ENCODE results near the gene P2RY2. TPM values are rescaled to one million over a fixed set of nuclear protein-coding genes. Genes with fewer than 3 reads are reported as not detected.

P2RY2 gene
- polyA plus RNA-seq, 1 of the 3 experiments (the other 2 are of a cell fraction) = 0.12 TPM

DNA sequence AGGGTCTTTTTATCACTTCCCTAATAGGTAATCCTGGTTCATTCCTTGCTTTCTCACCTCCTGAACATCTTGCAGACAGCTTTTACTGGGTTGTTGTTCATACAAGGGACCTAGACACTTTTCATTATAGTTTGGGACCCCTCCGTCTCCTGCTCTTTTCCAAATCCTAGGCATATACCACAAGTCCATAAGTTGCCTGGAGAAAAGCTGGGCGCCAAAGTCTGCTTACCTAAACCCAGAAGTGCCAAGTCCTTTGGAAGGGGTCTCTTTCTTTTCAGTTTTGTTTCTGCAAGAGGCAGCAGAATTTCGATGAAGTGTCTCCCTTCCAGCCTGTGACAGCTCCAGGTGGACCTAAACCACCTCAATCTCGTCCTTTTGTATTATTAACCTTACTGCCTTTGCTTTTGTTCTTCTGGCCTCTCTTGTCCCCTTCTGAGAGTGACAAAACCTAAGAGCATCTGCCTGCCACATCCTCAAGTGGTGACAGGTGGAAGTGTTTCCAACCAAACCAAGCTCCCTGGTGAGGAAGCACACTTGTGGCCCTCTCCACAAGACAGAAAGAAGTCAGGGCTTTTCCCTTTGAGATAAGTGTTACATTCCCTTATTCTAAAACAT is 34.6 kb downstream of the P2RY2 start:
- POLR2A ChIA-PET = no interaction called here
- no peak overlapping the region for H3K27ac ChIP-seq (ENCODE audit: low read depth in 2 of 2, low read length in 1 of 2)
- H3K4me1 ChIP-seq (ENCODE audit: control insufficient read depth in 1 of 2, insufficient read depth in 2 of 2, low read depth in 1 of 2, low read length in 1 of 2) = peaks cover 2 to 7% of the 10 kb centered on the region in 2 experiments; a peak in 3 of 4 replicates
- WGBS (ENCODE audit: low lambda C conversion rate) = 85% methylated on average over 4 of the region's 4 CpGs
- no peaks in the 10 kb centered on the region for H3K79me2 ChIP-seq (ENCODE audit: insufficient read depth)
- H3K9ac ChIP-seq = no peak overlapping the region
- no peaks in the 10 kb centered on the region for H4K20me1 ChIP-seq (ENCODE audit: insufficient read depth)
- peak overlapping the region; percentile 47; the same call in 1 of the 2 replicates for H2AFZ ChIP-seq (ENCODE audit: low read depth)
- no peak overlapping the region for H3K4me3 ChIP-seq (ENCODE audit: low read depth in 2 of 2, low read length in 1 of 2)
- H3K4me2 ChIP-seq = no peak overlapping the region
- H3K9me2 ChIP-seq = no peaks in the 10 kb centered on the region
- H3K27me3 ChIP-seq (ENCODE audit: insufficient read depth) = no peaks in the 10 kb centered on the region
- H3K36me3 ChIP-seq (replicated peaks in 1 of 2; ENCODE audit: control insufficient read depth in 1 of 2, insufficient read depth in 2 of 2, low read length in 1 of 2) = no peaks in the 10 kb centered on the region
- DNase-seq = peak; percentile 26
- TF ChIP-seq GATA2 (CRISPR knock-in tag; IDR thresholded peaks at IDR 0.05) (no peak), FOXJ3 (CRISPR knock-in tag; IDR thresholded peaks at IDR 0.05) (no peak), NFIC (IDR thresholded peaks at IDR 0.05; ENCODE audit: borderline replicate concordance) (no peak), YY1 (IDR thresholded peaks at IDR 0.05; ENCODE audit: low read depth) (no peak), SIN3A (IDR thresholded peaks at IDR 0.05; ENCODE audit: borderline replicate concordance, low read depth, low read length) (no peak), RAD21 (IDR thresholded peaks at IDR 0.05; ENCODE audit: low read length) (no peak), RXRA (IDR thresholded peaks at IDR 0.05; ENCODE audit: borderline replicate concordance, low read depth) (no peak), CHD2 (IDR thresholded peaks at IDR 0.05; ENCODE audit: low read length, partially characterized antibody) (no peak)
- TF ChIP-seq, protein P1, sequence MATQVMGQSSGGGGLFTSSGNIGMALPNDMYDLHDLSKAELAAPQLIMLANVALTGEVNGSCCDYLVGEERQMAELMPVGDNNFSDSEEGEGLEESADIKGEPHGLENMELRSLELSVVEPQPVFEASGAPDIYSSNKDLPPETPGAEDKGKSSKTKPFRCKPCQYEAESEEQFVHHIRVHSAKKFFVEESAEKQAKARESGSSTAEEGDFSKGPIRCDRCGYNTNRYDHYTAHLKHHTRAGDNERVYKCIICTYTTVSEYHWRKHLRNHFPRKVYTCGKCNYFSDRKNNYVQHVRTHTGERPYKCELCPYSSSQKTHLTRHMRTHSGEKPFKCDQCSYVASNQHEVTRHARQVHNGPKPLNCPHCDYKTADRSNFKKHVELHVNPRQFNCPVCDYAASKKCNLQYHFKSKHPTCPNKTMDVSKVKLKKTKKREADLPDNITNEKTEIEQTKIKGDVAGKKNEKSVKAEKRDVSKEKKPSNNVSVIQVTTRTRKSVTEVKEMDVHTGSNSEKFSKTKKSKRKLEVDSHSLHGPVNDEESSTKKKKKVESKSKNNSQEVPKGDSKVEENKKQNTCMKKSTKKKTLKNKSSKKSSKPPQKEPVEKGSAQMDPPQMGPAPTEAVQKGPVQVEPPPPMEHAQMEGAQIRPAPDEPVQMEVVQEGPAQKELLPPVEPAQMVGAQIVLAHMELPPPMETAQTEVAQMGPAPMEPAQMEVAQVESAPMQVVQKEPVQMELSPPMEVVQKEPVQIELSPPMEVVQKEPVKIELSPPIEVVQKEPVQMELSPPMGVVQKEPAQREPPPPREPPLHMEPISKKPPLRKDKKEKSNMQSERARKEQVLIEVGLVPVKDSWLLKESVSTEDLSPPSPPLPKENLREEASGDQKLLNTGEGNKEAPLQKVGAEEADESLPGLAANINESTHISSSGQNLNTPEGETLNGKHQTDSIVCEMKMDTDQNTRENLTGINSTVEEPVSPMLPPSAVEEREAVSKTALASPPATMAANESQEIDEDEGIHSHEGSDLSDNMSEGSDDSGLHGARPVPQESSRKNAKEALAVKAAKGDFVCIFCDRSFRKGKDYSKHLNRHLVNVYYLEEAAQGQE (IDR thresholded peaks at IDR 0.05; ENCODE audit: low read depth, low read length) = no peak
- H3F3A ChIP-seq (replicated peaks; ENCODE audit: insufficient read depth) = peaks cover 14% of the 10 kb centered on the region
- H3K9me3 ChIP-seq = no peaks in the 10 kb centered on the region
- CTCF ChIA-PET = interaction anchor here (0.6 to 1.3 kb wide), 6 partner anchors 10 to 246 kb away, joined by 3 to 4 read pairs (median 3); no protein-coding TSS in a partner anchor

DNA sequence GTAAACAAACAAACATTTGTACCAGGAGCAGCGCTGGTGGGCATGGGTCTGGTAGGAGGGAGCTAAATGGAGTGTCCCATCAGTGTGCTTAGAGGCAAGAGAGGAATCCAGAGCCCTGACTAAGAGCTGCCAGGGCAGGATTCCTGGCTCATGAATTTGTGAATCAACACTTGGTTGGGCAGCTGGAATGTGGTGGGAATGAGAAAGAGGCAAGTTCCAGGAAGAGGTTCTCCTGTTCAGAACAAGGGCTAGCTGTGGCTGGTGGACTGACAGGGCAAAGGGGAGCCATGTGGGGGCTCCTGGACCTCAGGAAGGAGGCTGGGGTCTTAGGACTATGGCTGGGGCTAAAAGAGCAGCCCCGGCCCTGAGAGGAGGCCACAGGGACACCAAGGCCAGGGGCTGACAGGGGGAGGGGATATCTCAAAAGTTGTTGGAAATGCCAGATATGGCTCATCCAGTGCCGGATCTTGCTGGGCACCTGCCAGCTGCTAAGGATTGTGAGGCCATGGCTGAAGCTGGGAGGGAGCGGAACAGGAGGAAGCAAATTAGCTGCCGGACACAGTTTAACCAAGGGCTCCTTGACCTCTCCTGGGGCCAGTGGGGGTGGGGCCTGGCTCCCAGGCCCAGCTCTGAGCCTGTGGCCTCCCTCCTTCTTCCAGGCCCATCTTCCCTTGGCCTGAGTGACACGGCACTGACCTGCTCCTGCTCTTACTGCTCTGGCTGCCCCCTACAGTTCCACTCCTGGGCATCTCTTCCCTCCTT is 39.4 kb downstream of the P2RY2 start:
- Histone ChIP-seq H3K27ac (ENCODE audit: low read depth in 2 of 2, low read length in 1 of 2) (peak overlapping the region; percentile 56 to 98), H3K79me2 (ENCODE audit: insufficient read depth) (no peaks in the 10 kb centered on the region), H3K36me3 (replicated peaks in 1 of 2; ENCODE audit: control insufficient read depth in 1 of 2, insufficient read depth in 2 of 2, low read length in 1 of 2) (no peaks in the 10 kb centered on the region), H3K27me3 (ENCODE audit: insufficient read depth) (no peaks in the 10 kb centered on the region), H3K4me1 (ENCODE audit: control insufficient read depth in 1 of 2, insufficient read depth in 2 of 2, low read depth in 1 of 2, low read length in 1 of 2) (peaks cover 12 to 18% of the 10 kb centered on the region in 2 experiments; a peak in 3 of 4 replicates), H3K9me3 (no peaks in the 10 kb centered on the region), H2AFZ (ENCODE audit: low read depth) (peak overlapping the region; percentile 70), H3K4me2 (peak overlapping the region; percentile 71), H4K20me1 (ENCODE audit: insufficient read depth) (no peaks in the 10 kb centered on the region), H3F3A (replicated peaks; ENCODE audit: insufficient read depth) (peaks cover 25% of the 10 kb centered on the region), H3K9ac (peak overlapping the region; percentile 76), H3K9me2 (no peaks in the 10 kb centered on the region), H3K4me3 (ENCODE audit: low read depth in 2 of 2, low read length in 1 of 2) (no peak overlapping the region)
- CTCF ChIA-PET = interaction anchor here (0.7 to 3.1 kb wide), 10 partner anchors 10 to 94 kb away, joined by 3 to 18 read pairs (median 4); no protein-coding TSS in a partner anchor
- WGBS (ENCODE audit: low lambda C conversion rate) = 40% methylated on average over 5 of the region's 6 CpGs
- POLR2A ChIA-PET = no interaction called here
- DNase-seq = no peak
- TF ChIP-seq TAF1 (IDR thresholded peaks at IDR 0.05; ENCODE audit: borderline replicate concordance, low read depth, low read length) = no peak
- TF ChIP-seq JUND (IDR thresholded peaks at IDR 0.05) = peak; percentile 33; the same call in 1 of the 2 replicates
- TF ChIP-seq RAD21 (IDR thresholded peaks at IDR 0.05; ENCODE audit: low read length) = no peak
- peak; percentile 57 for TF ChIP-seq TCF12 (IDR thresholded peaks at IDR 0.05)
- TF ChIP-seq, protein P2, sequence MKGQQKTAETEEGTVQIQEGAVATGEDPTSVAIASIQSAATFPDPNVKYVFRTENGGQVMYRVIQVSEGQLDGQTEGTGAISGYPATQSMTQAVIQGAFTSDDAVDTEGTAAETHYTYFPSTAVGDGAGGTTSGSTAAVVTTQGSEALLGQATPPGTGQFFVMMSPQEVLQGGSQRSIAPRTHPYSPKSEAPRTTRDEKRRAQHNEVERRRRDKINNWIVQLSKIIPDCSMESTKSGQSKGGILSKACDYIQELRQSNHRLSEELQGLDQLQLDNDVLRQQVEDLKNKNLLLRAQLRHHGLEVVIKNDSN (IDR thresholded peaks at IDR 0.05; ENCODE audit: borderline replicate concordance, low read depth) = no peak
- TF ChIP-seq, protein P3, sequence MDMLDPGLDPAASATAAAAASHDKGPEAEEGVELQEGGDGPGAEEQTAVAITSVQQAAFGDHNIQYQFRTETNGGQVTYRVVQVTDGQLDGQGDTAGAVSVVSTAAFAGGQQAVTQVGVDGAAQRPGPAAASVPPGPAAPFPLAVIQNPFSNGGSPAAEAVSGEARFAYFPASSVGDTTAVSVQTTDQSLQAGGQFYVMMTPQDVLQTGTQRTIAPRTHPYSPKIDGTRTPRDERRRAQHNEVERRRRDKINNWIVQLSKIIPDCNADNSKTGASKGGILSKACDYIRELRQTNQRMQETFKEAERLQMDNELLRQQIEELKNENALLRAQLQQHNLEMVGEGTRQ (IDR thresholded peaks at IDR 0.05; ENCODE audit: borderline replicate concordance, low read depth, low read length) = no peak
- TF ChIP-seq RXRA (IDR thresholded peaks at IDR 0.05; ENCODE audit: borderline replicate concordance, low read depth) = no peak
- no peak for TF ChIP-seq FOXM1 (IDR thresholded peaks at IDR 0.05; ENCODE audit: low read depth)
- peak; percentile 70 for TF ChIP-seq ELF1 (IDR thresholded peaks at IDR 0.05)
- no peak for TF ChIP-seq RFX5 (IDR thresholded peaks at IDR 0.05; ENCODE audit: low read length)
- peak; percentile 34; the same call in 1 of the 2 replicates for TF ChIP-seq GABPA (IDR thresholded peaks at IDR 0.05; ENCODE audit: low read depth)
- no peak for TF ChIP-seq SIN3A (IDR thresholded peaks at IDR 0.05; ENCODE audit: borderline replicate concordance, low read depth, low read length)
- TF ChIP-seq YY1 (IDR thresholded peaks at IDR 0.05; ENCODE audit: low read depth) = 0 out of 2 replicates have a peak, but pooled peaks have one; percentile 41
- peak; percentile 62; the same call in 1 of the 2 replicates for TF ChIP-seq NFIC (IDR thresholded peaks at IDR 0.05; ENCODE audit: borderline replicate concordance)
- peak; percentile 41; the same call in 1 of the 2 replicates for TF ChIP-seq POLR2AphosphoS5 (IDR thresholded peaks at IDR 0.05; ENCODE audit: low read depth, low read length)
- TF ChIP-seq EP300 (IDR thresholded peaks at IDR 0.05; ENCODE audit: borderline replicate concordance in 1 of 2, low read depth in 1 of 2, low read length in 1 of 2) = peak in 1 of 2 experiments; percentile 53; a peak in 1 of 4 replicates
